HG02588 (cell line): Measurements from ENCODE around the gene MAGEF1.

Experiments
- ATAC-seq: cut with Tn5 transposase; IDR thresholded peaks from one replicate; pipeline ENCODE4 v1.9.1; 2021; ENCODE audit warnings: mild to moderate bottlenecking, moderate library complexity; ENCODE audit not compliant: unreplicated experiment

MAGEF1 gene

DNA sequence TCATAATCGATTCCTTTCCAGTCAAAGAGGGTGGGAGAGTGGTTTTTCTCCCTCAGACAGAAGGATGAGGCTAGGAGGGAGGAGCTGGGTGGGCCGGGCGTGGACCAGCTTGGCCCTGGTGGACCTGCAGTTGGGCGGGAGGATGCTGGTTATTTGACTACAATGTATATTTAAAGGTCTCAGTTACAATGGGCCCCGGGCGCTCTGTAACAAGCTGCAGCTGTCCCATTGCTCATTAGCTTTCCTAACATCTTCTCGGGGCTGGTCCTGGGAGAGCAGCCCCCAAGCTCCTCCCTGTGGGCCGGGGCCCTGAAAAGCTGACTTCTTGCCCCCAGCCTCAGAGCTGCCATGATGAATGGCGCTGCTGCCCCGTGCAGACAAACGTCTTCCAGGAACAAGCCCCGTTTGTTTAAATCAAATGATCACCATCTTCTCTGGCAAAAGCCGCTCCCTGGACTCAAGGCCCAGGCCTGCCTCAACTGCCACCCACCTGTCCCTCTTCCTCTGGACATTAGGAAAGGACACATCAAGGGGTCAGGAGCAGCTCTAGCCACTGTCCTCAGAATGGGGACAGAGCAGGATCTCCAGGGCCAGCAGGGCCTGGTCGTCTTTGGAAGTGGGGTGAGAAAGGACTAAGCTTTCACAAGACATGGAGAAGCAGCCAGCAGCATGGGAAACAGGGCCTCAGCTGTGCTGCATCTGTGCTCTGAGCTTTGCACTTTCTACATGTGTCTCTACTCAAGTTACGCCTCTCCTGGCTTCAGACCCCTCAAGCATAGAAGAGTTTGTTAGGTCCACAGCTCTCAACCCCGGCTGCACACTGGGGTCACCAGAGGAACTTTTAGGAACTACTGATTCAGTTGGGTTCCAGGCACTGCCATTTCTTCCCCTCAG is 38.6 kb downstream of the MAGEF1 start:
- ATAC-seq: no peak

DNA sequence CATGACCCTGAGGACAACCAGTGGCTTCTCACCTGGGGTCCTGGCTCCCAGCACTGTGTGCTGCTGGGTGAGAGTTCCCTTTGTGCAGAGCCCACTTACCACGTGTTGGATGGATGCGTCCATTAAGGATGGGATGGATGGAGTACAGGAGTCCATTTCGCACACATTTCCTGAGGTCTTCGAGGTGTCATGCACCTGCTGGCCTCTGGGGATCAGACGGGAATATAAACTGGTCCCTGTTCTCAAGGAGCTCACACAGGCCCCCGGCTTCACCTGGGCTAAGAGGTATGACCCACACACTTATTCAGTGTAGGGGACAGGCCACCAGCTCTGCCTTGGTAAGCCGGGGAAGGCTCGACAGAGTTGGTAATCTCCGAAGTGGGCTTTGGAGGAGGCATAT is 39.5 kb downstream of the MAGEF1 start:
- no peak for ATAC-seq

DNA sequence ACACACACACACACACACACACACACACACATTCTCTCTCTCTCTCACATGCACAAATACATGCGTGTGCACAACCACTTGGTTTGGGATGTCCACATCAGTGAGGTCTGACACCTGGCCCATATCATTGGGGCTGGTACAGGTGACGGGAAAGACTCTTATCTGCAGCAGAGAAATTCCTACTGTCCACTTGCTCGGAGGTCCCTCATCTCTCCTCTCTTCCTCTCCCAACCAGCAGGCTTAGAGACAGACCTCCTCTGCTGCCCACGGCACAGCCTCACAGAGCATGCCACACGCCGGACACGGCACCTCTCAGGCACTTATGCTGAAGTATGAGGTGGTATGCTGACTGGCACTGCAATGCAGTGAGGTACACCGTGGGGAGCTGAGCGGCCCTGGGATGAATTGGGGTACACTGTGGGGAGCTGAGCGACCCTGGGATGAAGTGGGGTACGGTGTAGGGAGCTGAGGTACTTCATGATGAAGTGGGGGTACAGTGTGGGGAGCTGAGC is 41.7 kb downstream of the MAGEF1 start:
- ATAC-seq: no peak

DNA sequence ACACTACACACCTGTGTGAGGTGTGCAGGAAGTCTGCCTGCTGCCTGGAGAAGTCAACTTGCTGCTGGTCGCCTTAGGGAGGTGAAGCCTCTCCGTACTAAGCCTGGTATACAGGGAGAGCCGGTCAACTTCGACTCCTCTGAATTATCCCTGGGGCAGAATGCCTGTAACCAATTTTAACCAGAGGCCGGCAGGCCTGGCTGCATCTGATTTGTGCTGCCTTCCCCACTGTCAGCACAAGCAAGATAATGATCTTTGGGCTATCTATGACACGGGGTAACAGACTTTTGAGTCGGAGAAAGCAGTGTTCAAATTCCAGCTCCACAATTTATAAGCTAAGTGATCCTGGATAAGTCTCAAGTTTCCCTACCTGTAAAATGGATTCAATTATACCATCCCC is 42.3 kb downstream of the MAGEF1 start:
- no peak for ATAC-seq

DNA sequence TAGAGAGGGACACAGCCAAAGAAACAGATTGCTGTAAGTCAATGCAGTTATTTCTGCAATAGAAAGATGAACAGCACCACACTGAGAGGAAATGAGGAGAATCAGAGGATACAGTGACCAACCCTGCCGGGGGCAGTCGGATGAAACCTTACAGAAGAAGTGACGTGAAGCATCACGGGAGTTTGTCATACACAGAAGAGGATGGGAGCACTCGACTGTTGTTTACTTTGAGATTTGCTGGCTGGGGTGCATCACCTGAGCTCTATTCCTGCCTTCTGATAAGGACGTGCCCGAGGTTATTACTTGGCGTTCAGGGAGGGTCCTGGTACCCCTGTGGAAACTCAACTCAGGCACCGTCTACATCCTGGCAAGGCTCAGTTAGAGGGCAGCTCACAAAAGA is 45.4 kb downstream of the MAGEF1 start:
- ATAC-seq: no peak

DNA sequence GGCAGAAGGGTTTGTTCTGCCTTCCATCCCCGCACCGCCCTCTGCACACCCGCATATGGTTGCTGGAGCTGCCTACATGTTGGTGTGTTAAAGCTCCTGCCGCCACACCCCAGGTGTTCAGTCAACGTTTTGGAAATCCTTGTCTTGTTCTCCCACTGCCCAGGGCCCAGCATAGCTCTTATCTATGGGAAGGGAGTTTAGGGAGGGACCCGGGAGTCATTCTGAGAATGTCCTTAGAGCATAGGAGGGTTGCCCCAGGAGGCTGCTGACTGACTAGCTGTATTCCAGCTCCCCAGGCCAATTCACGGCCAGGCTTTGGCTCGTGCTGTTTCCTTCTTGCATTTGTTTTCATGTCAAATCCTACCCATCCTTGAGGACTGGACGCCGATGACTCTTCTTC is 46.8 kb downstream of the MAGEF1 start:
- no peak for ATAC-seq

DNA sequence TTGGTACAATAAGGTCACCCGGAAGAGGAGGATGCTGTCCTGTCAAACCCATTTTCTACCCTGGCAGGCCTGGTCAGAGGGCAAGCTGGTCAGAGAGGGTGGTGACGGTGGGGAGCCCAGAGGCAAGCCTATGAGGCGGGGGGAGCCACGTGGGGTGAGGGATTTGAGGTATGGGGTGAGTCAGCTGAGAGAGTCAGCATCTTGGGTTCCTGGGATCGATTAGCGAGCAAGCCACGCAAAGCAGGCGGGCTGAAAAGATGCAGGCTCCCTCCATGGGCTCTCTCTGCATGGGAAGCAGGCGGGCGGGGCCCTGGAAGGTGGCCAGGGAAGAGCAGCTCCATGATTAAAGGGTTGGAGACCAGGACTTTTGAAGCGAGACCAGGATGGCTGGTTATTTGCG is 48.1 kb downstream of the MAGEF1 start:
- no peak for ATAC-seq

DNA sequence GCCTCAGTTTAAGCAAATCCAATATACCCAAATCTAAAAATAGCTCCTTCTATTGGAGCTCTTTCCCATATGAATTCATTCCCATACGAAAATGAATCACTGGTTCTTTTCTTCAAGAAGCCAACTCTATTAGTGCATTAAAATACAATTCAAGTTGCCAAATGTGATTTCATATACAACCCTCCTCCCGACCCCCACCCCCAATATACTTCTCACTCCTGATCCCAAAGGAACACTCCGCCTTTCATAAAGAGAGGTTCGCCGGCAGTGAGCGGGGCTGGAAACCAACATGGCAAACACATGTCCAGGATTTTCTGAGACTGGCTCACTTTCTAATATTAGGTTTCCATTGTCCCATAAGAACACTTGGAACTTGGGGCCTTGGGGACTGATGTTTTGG is 48.5 kb downstream of the MAGEF1 start:
- no peak for ATAC-seq

DNA sequence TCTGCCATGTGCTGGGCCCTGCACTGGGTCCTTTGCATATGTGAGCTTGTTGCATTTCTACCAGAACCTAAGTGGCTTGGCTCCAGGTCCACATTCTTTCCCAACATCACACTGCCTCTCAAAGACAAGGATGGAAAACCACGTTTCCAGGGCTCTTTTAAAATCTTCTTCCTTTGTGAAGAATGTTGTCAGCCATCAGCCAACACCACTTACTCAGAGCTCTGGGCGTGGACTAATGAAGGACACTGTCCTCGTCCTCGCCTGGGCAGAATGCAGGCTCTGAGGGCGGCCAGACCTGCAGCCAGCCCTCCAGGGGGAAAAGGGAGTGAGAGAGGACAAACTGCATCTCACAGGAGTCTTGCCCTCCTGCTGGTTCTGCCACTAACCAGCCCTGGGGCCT is 49.7 kb downstream of the MAGEF1 start:
- ATAC-seq: no peak

DNA sequence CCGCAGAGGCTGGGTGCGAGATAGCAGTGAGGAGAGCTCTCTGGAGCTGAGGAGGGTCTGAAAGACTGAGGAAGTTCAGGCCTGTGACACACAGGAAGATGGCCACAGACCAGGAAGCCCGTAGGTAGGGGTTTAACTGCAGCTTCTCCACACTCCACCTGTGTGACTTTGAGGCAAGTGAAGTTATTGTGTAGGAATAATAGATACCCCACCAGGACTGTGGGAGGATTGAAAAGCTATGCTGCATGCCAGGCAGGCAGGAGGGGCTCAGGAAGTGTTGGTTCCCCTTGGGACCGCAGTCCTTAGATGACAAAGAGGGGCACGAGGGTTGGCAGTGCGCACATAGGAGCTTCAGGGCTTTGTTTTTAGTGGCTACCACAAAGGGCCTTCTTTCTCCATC is 50.9 kb downstream of the MAGEF1 start:
- no peak for ATAC-seq
